SH-SY5Y (cell line): ENCODE results near the gene EMD.

Source experiments
- GATA2 ChIP-seq: IDR thresholded peaks from 2 replicates; pipeline ENCODE4 v1.6.1; 2011; ENCODE audit warnings: mild to moderate bottlenecking, low read depth, low read length
- GATA3 ChIP-seq: IDR thresholded peaks from 2 replicates; pipeline ENCODE4 v1.6.1; 2011; ENCODE audit warnings: low read depth, mild to moderate bottlenecking, low read length, moderate library complexity

DNA sequence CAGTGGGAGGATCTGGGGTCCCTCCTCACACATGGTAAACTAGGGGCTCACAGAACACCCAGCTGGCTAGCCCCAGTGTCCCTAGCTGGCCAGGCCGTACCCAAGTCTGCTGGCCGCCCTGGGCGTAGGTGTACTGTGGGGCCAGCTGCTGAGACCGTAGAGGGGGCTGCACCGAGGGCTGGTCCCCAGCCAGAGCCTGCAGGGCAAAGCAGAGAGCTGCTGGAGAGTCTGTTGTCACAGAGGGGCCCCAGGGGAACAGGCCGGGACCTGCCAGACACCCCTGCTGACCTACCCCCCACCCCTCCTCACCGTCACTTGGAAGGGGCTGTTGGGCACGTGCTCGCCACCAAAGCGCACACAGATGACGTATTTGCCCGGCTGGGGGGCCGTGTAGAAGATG, 24.6 kb upstream of the EMD start:
- no peak for TF ChIP-seq GATA3
- TF ChIP-seq GATA2, result no peak
